ENCODE data around the gene CA14. TPM values are rescaled to one million over a fixed set of nuclear protein-coding genes. Genes with fewer than 3 reads are reported as not detected.

Gene CA14
- total and polyA plus RNA-seq, 9 of the 15 experiments (the other 6 are each of a cell fraction or from before 2014, with no cell fraction given), result 0.13 to 0.57 (median 0.26) TPM; not detected in 1

GRCh38 chr1:150288382-150288781 is 30.8 kb downstream of the CA14 start:
- TF ChIP-seq NCOA1 (IDR thresholded peaks at IDR 0.05; ENCODE audit: low read depth) (no peak), NFE2 (IDR thresholded peaks at IDR 0.05; ENCODE audit: low read depth) (peak; percentile 55; the same call in 1 of the 2 replicates), NR0B1 (IDR thresholded peaks at IDR 0.05; ENCODE audit: partially characterized antibody) (no peak), NFYB (IDR thresholded peaks at IDR 0.05; ENCODE audit: extremely low read depth, insufficient read length) (no peak), ZNF778 (CRISPR knock-in tag; IDR thresholded peaks at IDR 0.05) (no peak), CHCHD3 (CRISPR knock-in tag; IDR thresholded peaks at IDR 0.05) (no peak), HLTF (IDR thresholded peaks at IDR 0.05) (no peak), ZNF316 (IDR thresholded peaks at IDR 0.05) (peak; percentile 66), GTF2E2 (tag; IDR thresholded peaks at IDR 0.05) (no peak), DIDO1 (tag; IDR thresholded peaks at IDR 0.05; ENCODE audit: low read depth) (no peak), SMARCA4 (IDR thresholded peaks at IDR 0.05) (0 out of 2 replicates have a peak, but pooled peaks have one; percentile 25), ZFP91 (CRISPR knock-in tag; IDR thresholded peaks at IDR 0.05) (0 out of 2 replicates have a peak, but pooled peaks have one; percentile 47), ARID1B (IDR thresholded peaks at IDR 0.05) (peak; percentile 30; the same call in 1 of the 2 replicates), C11orf30 (IDR thresholded peaks at IDR 0.05; ENCODE audit: low read depth) (peak; percentile 60; the same call in 1 of the 2 replicates), DPF2 (IDR thresholded peaks at IDR 0.05) (peak; percentile 48; the same call in 1 of the 2 replicates)
- CTCF ChIA-PET (ENCODE audit: low intra/inter-chr PET ratio), result no interaction called here
- ATAC-seq, result no peak

More at GRCh38 chr1:150288382-150288781, 30.8 kb downstream of the CA14 start:
- H3K9me1 ChIP-seq (ENCODE audit: control insufficient read depth, insufficient read depth, low read length), result no peaks in the 10 kb centered on the region
- H3K4me2 ChIP-seq (ENCODE audit: insufficient read depth, low read length), result peak overlapping the region; percentile 47
- H4K20me1 ChIP-seq (replicated peaks; ENCODE audit: control insufficient read depth, insufficient read depth, low read length), result no peaks in the 10 kb centered on the region
- intact Hi-C loops (cut with micrococcal nuclease) (no loop called here), in situ Hi-C loops (cut with MboI) (no loop called here)
- DNase-seq (ENCODE audit: extremely low read depth in 1 of 4, low spot score in 3 of 4) (no peak), FAIRE-seq (peak; percentile 54)
- peak overlapping the region; percentile 86 for H2AFZ ChIP-seq (ENCODE audit: low read depth, low read length)
- BruUV-seq (replicated peaks), result no TSS peak
- H3K9ac ChIP-seq (ENCODE audit: insufficient read depth in 1 of 2, low read depth in 2 of 2, low read length in 2 of 2), result no peak overlapping the region
- H3K9me3 ChIP-seq (replicated peaks; ENCODE audit: control insufficient read depth, insufficient read depth, low read depth, low read length), result no peaks in the 10 kb centered on the region
- H3K79me2 ChIP-seq (ENCODE audit: control insufficient read depth, insufficient read depth, low read length), result peaks cover 2% of the 10 kb centered on the region; the same call in 1 of the 3 replicates
- no peak overlapping the region for H3K4me3 ChIP-seq
- WGBS (ENCODE audit: insufficient coverage, low coverage, missing lambda C conversion rate), result 29% methylated on average over 1 of the region's 1 CpG
- peak overlapping the region; percentile 20; the same call in 2 of the 3 replicates for H3K27ac ChIP-seq (ENCODE audit: extremely low read depth, low read depth, low read length)
- H3K36me3 ChIP-seq (ENCODE audit: control insufficient read depth, insufficient read depth, low read length), result no peaks in the 10 kb centered on the region
- peaks cover 14 to 29% of the 10 kb centered on the region in 2 experiments for H3K4me1 ChIP-seq (replicated peaks in 1 of 2; ENCODE audit: control insufficient read depth in 2 of 2, insufficient read depth in 2 of 2, low read length in 2 of 2)
- POLR2A ChIA-PET, result interaction anchor here (3.9 kb wide), 1 partner anchor 16 kb away, joined by 15 read pairs; the partner anchor contains the start of gene C1orf54
- no peaks in the 10 kb centered on the region for H3K27me3 ChIP-seq (ENCODE audit: control insufficient read depth in 2 of 2, insufficient read depth in 2 of 2, low read length in 2 of 2)

Data from K562 (cell line).